Hepatic stellate cell (primary cell): ENCODE results near the gene ASIC4.

Experiments
- DNase-seq: peaks from one replicate; pipeline ENCODE4 v3.0.0; 2011; ENCODE audit warnings: low spot score

The ASIC4 gene

GRCh38 chr2:219482674-219483405, 31.4 kb upstream of the ASIC4 start:
- no peak for DNase-seq

- no peak for DNase-seq
These were observed 30.6 kb upstream of the ASIC4 start for GRCh38 chr2:219483451-219484342.

GRCh38 chr2:219484343-219485200, 29.7 kb upstream of the ASIC4 start:
- DNase-seq = no peak

DNA sequence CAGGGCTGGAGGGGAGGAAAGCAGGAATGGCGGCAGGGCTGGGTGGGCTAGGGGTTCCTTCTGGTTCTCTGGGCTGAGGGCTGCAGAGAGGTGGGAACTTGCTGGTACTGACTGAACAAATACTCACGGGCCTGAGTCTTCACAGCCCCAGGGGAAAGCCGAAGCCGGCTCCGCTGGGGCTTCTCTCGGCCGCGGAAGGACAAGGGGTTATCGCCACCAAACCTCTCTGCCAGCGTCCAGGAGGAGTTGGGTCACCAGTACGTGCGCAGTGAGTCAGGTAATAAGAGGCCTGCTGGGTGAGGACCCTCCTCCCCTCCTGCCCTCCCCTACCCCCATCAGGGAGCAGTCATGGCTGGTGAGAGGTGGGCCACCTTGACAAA, 29.1 kb upstream of the ASIC4 start:
- DNase-seq = no peak

GRCh38 chr2:219486380-219486959, 27.8 kb upstream of the ASIC4 start:
- no peak for DNase-seq

- DNase-seq = no peak
These were observed 26.0 kb upstream of the ASIC4 start for GRCh38 chr2:219488149-219488843.

DNA sequence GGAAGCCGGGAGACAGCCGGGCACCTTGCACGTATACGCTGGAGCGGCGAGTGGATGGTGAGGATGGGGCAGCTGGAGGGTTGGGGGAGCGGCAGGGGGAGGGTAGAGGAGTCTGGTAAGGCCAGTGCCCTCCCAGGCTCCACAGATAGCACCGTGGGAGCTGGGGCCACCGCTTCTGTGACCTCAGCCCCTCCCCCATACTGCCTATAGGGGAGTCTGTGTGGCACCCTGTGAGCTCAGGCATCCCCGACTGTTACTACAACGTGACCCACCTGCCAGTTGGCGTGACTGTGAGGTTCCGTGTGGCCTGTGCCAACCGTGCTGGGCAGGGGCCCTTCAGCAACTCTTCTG, 25.5 kb upstream of the ASIC4 start:
- no peak for DNase-seq

GRCh38 chr2:219489315-219489714, 25.0 kb upstream of the ASIC4 start:
- no peak for DNase-seq

GRCh38 chr2:219490186-219490585, 24.1 kb upstream of the ASIC4 start:
- DNase-seq = no peak

GRCh38 chr2:219490600-219491130, 23.6 kb upstream of the ASIC4 start:
- no peak for DNase-seq

DNA sequence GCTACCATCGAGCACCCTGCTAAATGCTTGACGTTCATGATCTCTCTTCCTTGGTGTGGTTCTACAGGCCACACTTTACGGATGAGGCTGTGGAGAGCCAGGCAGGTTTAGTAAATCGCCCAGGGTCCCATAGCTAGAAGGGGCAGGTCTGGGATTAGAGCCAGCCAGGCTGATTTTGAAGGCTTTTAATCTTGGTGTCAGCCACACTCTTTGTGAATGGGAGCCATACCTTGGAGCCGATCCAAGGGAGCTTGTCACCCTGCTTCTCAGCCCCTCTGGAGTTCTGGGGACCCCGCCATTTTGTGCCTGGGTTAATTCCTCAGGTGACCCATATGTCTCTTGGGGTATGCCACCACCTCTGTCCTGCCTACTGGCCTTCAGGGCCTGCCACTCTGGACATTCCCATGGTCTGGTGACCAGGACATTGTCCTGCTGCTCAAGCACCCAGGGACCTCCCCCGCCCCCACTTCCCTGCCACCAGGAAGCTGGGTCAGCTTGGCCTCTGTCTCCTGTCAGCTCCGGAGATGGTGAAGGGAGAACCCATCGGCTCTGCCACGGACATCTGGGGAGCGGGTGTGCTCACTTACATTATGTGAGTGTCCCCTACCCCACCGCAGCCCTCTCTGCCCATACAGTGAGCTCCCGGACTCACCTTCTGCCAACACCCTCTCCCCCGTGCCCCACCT, 22.9 kb upstream of the ASIC4 start:
- no peak for DNase-seq

DNA sequence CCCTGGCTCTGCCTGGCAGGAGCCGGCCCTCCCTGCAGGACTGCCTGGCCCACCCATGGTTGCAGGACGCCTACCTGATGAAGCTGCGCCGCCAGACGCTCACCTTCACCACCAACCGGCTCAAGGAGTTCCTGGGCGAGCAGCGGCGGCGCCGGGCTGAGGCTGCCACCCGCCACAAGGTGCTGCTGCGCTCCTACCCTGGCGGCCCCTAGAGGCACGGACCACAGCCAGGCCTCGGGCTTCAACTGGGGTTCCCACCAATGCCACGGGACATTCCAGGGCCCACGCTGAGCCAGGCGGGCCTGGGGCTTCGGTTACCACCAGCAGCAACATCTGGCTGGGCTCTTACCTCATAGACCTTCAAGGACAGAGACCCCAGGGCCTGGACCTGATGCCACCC, 21.7 kb upstream of the ASIC4 start:
- DNase-seq = no peak

GRCh38 chr2:219493086-219493485, 21.2 kb upstream of the ASIC4 start:
- DNase-seq = no peak

GRCh38 chr2:219494952-219495530, 19.2 kb upstream of the ASIC4 start:
- no peak for DNase-seq

DNA sequence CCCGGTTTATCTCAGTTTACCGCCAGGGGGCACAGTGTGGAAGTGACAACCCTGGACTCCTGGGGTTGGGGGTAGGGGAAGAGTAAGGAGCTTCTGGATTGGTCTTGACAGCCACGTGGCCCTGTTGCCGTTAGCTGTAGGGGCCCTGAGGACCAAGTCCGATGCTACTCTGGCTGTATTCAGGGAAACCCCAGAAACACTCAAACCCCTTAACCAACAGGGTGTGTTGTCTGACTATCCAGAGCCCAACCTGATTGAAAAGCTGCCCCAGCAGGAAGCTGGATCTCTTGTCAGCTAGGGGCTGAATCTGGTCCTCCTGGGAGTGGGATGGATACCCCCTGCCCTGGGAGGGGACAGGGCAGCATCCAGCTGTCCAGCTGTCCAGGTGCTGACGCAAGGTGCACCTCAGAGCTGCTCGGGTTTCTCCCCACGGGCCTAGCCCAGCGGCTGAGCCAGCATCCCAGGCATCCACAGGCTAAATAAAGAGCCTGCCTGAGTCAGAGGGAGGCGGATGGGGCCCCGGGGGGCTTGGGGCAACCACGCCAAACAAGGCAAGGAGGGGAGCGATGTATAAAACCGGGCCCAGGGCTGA, 18.7 kb upstream of the ASIC4 start:
- peak; percentile 96 for DNase-seq

- DNase-seq = no peak
These were observed 17.9 kb upstream of the ASIC4 start for GRCh38 chr2:219496247-219496824.

DNA sequence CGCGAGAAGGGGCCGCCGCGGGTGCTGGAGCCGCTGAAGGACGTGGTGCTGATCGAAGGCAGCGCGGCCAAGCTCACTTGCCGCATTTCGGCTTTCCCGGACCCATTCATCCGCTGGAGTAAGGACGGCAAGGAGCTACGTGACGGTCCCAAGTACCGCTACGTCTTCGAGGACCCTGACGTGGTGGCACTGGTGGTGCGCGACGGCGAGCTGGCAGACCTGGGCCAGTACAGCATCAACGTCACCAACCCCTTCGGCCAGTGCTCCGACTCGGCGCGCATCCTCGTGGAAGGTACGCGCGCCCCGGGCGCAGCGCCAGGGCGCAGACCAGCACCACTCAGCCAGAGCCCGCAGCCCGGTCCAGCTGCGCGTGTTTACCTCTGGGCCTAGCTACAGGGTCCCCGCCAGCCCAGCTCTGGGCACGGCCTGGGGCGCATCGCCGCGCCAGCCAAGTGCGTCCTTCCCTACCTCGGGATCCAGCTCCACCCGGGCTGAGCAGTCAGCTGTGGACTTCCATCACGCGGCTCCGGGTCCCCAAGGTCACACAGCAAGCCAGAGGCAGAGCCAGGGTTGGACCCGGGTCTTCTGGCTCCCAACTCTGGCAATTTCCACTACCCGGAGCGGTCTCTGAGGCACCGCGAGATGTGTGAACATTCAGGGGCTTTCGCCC, 17.3 kb upstream of the ASIC4 start:
- no peak for DNase-seq

GRCh38 chr2:219497495-219498279, 16.6 kb upstream of the ASIC4 start:
- DNase-seq = peak; percentile 97
